Body of pancreas (tissue), 4 donors: ENCODE results near the gene RPS19BP1. TPM values are rescaled to one million over a fixed set of nuclear protein-coding genes. Genes with fewer than 3 reads are reported as not detected.

Experiments used
- ATAC-seq: fragments of 150-250 bp; one replicate; pipeline ENCODE4 v1.9.1; 2016
- DNase-seq, 4 donors: peaks; one replicate each; pipeline ENCODE4 v3.0.0-alpha.2; 2019
- H3K27ac ChIP-seq, 4 donors: fragments of 200-600 bp; sonication (generic); 1 replicate in 3 of 4; 2 replicates in 1 of 4; pipeline versions ENCODE4 v1.5.1 to v1.6.1; 2016 to 2019; ENCODE audit warnings: mild to moderate bottlenecking in 1 of 4, mixed read lengths in 1 of 4, moderate library complexity in 1 of 4
- H3K27me3 ChIP-seq, 2 donors: fragments of 200-600 bp; sonication (generic); one replicate each; pipeline ENCODE4 v1.6.0; 2016; ENCODE audit warnings: mild to moderate bottlenecking in 1 of 2
- H3K36me3 ChIP-seq, 2 donors: fragments of 200-600 bp; sonication (generic); replicated peaks in 1 of 2; 2 replicates each; pipeline ENCODE4 v1.5.1; 2016; ENCODE audit warnings: low read depth in 2 of 2; ENCODE audit not compliant: insufficient read depth in 1 of 2
- H3K4me1 ChIP-seq: fragments of 200-600 bp; sonication (generic); one replicate; pipeline ENCODE4 v1.6.0; 2016
- H3K4me3 ChIP-seq, 2 donors: fragments of 200-600 bp; sonication (generic); 1 replicate in 1 of 2; 2 replicates in 1 of 2; pipeline ENCODE4 v1.5.1; 2016 to 2019
- H3K9me3 ChIP-seq, 3 donors: fragments of 200-600 bp; sonication (generic); 1 replicate in 2 of 3; 2 replicates in 1 of 3; pipeline ENCODE4 v1.5.1; 2016
- CTCF ChIP-seq, 7 experiments: fragments of 450-650 bp in 4 of 7; fragments of 200-600 bp in 3 of 7; sonication (generic) in 3 of 7; IDR thresholded peaks; one replicate each; pipeline ENCODE4 v1.5.1; 2016 to 2019; ENCODE audit warnings: antibody characterized with exemption in 7 of 7
- POLR2A ChIP-seq, 3 donors: fragments of 450-650 bp; IDR thresholded peaks; one replicate each; pipeline ENCODE4 v1.6.1; 2016; ENCODE audit warnings: antibody characterized with exemption in 3 of 3, mild to moderate bottlenecking in 2 of 3
- WGBS, 2 donors: methylation state at CpG; one replicate each; pipeline ENCODE4 v1.1.5; 2017; 5-methylcytosine and 5-hydroxymethylcytosine counted together
- intact Hi-C: fragments of 100-400 bp; cut with DNase I; formaldehyde crosslinking; loops from one replicate; pipeline ENCODE4 v1.15.1; 2023
- total RNA-seq, 2 donors: library from RNA; depleted of rRNA; stranded (reverse); fragments of >200 nt; gene quantifications; one replicate each; pipeline ENCODE4 v1.1.0, GENCODE V29; 2016

RPS19BP1 gene
- total RNA-seq, 2 donors from 2014 or later = 87.2 to 141 TPM

GRCh38 chr22:39528080-39528661, 4.4 kb downstream of the RPS19BP1 start:
- H3K4me1 ChIP-seq = peaks cover 78% of the 10 kb centered on the region
- ATAC-seq = no peak
- TF ChIP-seq POLR2A (IDR thresholded peaks at IDR 0.05) (no peak), CTCF (IDR thresholded peaks at IDR 0.05) (no peak)
- no peak overlapping the region for H3K4me3 ChIP-seq
- intact Hi-C loops = no loop called here
- H3K9me3 ChIP-seq = no peaks in the 10 kb centered on the region
- whole genome bisulfite sequencing, 2 donors = 61 to 71% methylated on average over 8 to 12 of the region's 12 CpGs
- no peak for DNase-seq
- no peaks in the 10 kb centered on the region for H3K27me3 ChIP-seq
- H3K36me3 ChIP-seq = no peaks in the 10 kb centered on the region
- H3K27ac ChIP-seq = peak overlapping the region in 3 of 4 donors; percentile 1 to 29 (median 19)

- Histone ChIP-seq H3K4me3 (no peak overlapping the region), H3K27me3 (no peaks in the 10 kb centered on the region), H3K36me3 (peaks cover 0 to 2% of the 10 kb centered on the region in 2 donors), H3K9me3 (no peaks in the 10 kb centered on the region), H3K27ac (peak overlapping the region in 3 of 4 donors; percentile 1 to 32 (median 29)), H3K4me1 (peaks cover 84% of the 10 kb centered on the region)
- intact Hi-C loops = no loop called here
- WGBS, 2 donors = 29 to 41% methylated on average over 5 to 6 of the region's 6 CpGs
- DNase-seq (peak in 2 of 4 donors; percentile 52 to 55), ATAC-seq (no peak)
- TF ChIP-seq CTCF (IDR thresholded peaks at IDR 0.05) (no peak), POLR2A (IDR thresholded peaks at IDR 0.05) (no peak)
Measured at GRCh38 chr22:39527481-39527961, 5.0 kb downstream of the RPS19BP1 start.

GRCh38 chr22:39526736-39527171, 5.8 kb downstream of the RPS19BP1 start:
- Histone ChIP-seq H3K27me3 (no peaks in the 10 kb centered on the region), H3K4me3 (no peak overlapping the region), H3K9me3 (no peaks in the 10 kb centered on the region), H3K4me1 (peaks cover 88% of the 10 kb centered on the region), H3K27ac (peak overlapping the region in 2 of 4 donors; percentile 29 to 32), H3K36me3 (peaks cover 2 to 7% of the 10 kb centered on the region in 2 donors)
- TF ChIP-seq CTCF (IDR thresholded peaks at IDR 0.05) (no peak), POLR2A (IDR thresholded peaks at IDR 0.05) (no peak)
- 57 to 69% methylated on average over 4 of the region's 4 CpGs for WGBS, 2 donors
- no peak for ATAC-seq
- DNase-seq = no peak
- intact Hi-C loops = no loop called here

GRCh38 chr22:39525658-39525975, 6.9 kb downstream of the RPS19BP1 start:
- ATAC-seq (no peak), DNase-seq (no peak)
- WGBS, 2 donors = 81 to 82% methylated on average over 4 of the region's 4 CpGs
- H3K27ac ChIP-seq = peak overlapping the region in 1 of 4 donors; percentile 32
- H3K4me1 ChIP-seq = peaks cover 79% of the 10 kb centered on the region
- no peaks in the 10 kb centered on the region for H3K9me3 ChIP-seq
- intact Hi-C loops = no loop called here
- TF ChIP-seq CTCF (IDR thresholded peaks at IDR 0.05) (no peak), POLR2A (IDR thresholded peaks at IDR 0.05) (peak in 1 of 3 donors; percentile 3)
- H3K4me3 ChIP-seq = no peak overlapping the region
- H3K36me3 ChIP-seq = peaks cover 6 to 13% of the 10 kb centered on the region in 2 donors
- no peaks in the 10 kb centered on the region for H3K27me3 ChIP-seq
